A549 (cell line): Measurements from ENCODE around the gene PLEKHA5. TPM values are rescaled to one million over a fixed set of nuclear protein-coding genes. Genes with fewer than 3 reads are reported as not detected.

Source experiments
- ATAC-seq, 2 experiments: fragments of 200-7000 bp in 1 of 2; fragments of >200 bp in 1 of 2; cut with Nextera tagmentation in 1 of 2; cut with Tn5 transposase in 1 of 2; 3 replicates each; pipeline versions ENCODE4 v1.8.0 to v1.9.1; 2018 to 2020; ENCODE audit warnings: mild to moderate bottlenecking in 1 of 2, moderate library complexity in 1 of 2
- CTCF ChIA-PET: fragments of 300-600 bp; sonication (Branson Sonifier 250); formaldehyde crosslinking; extraction: SDS; loops from one replicate; lab custom pipeline; 2021; ENCODE audit warnings: antibody characterized with exemption, inconsistent platforms; lab: Yijun Ruan, JAX
- POLR2A ChIA-PET: fragments of 350-600 bp; formaldehyde crosslinking; extraction: SDS; loops from one replicate; lab custom pipeline; 2021; ENCODE audit warnings: antibody characterized with exemption, inconsistent platforms; lab: Yijun Ruan, JAX
- DNase-seq, 2 experiments: peaks; one replicate each; pipeline versions ENCODE4 v3.0.0 to v3.0.0-alpha.2; 2011 to 2016; ENCODE audit warnings: low read depth in 1 of 2, low spot score in 1 of 2
- FAIRE-seq: peaks from 2 replicates; lab custom pipeline; 2011; peaks lifted over from hg19 to GRCh38; lab: Jason Lieb, UNC
- H3K27ac ChIP-seq, 2 experiments: fragments of >200 bp; sonication (Bioruptor Twin); formaldehyde crosslinking; 3 replicates each; pipeline ENCODE4 v1.5.1; 2016 to 2017
- H3K4me1 ChIP-seq: fragments of >200 bp; sonication (Bioruptor Twin); formaldehyde crosslinking; 3 replicates; pipeline ENCODE4 v1.6.1; 2016
- H3K4me2 ChIP-seq: fragments of >200 bp; sonication (Bioruptor Twin); formaldehyde crosslinking; 3 replicates; pipeline ENCODE4 v1.6.1; 2016
- H3K4me3 ChIP-seq: fragments of >200 bp; sonication (Bioruptor Twin); formaldehyde crosslinking; 3 replicates; pipeline ENCODE4 v1.5.1; 2016
- H3K9me3 ChIP-seq: fragments of >200 bp; sonication (Bioruptor Twin); formaldehyde crosslinking; 3 replicates; pipeline ENCODE4 v1.6.1; 2016
- ATOH8 ChIP-seq: fragments of 250-450 bp; sonication (Bioruptor Pico); IDR thresholded peaks from 2 replicates; pipeline ENCODE4 v1.5.0; 2020; ENCODE audit warnings: low read depth, mild to moderate bottlenecking, moderate library complexity
- CBX8 ChIP-seq: fragments of 200-600 bp; sonication (generic); IDR thresholded peaks from 2 replicates; pipeline ENCODE4 v1.6.1; 2016
- CHD2 ChIP-seq: fragments of 150-350 bp; IDR thresholded peaks from 2 replicates; pipeline ENCODE4 v1.6.1; 2014; ENCODE audit warnings: low read length; ENCODE audit not compliant: partially characterized antibody
- CHD4 ChIP-seq: fragments of 200-600 bp; sonication (generic); IDR thresholded peaks from 2 replicates; pipeline ENCODE4 v1.6.1; 2016; ENCODE audit warnings: antibody characterized with exemption, mild to moderate bottlenecking, borderline replicate concordance
- E2F6 ChIP-seq: IDR thresholded peaks from 2 replicates; pipeline ENCODE4 v1.6.1; 2012; ENCODE audit warnings: low read depth, borderline replicate concordance
- EHF ChIP-seq: fragments of 250-450 bp; sonication (Bioruptor Pico); IDR thresholded peaks from 2 replicates; pipeline ENCODE4 v1.5.0; 2020; ENCODE audit warnings: mild to moderate bottlenecking
- FOSB ChIP-seq: fragments of 250-450 bp; sonication (Bioruptor Pico); IDR thresholded peaks from 2 replicates; pipeline ENCODE4 v1.5.0; 2020; ENCODE audit warnings: mild to moderate bottlenecking, moderate library complexity
- HOXA7 ChIP-seq: fragments of 250-450 bp; sonication (Bioruptor Pico); IDR thresholded peaks from 2 replicates; pipeline ENCODE4 v1.5.0; 2020; ENCODE audit warnings: mild to moderate bottlenecking, moderate library complexity
- JUN ChIP-seq, 2 experiments: fragments of >200 bp; sonication (Bioruptor Twin); formaldehyde crosslinking; IDR thresholded peaks; 2 replicates in 1 of 2; 3 replicates in 1 of 2; pipeline ENCODE4 v1.6.1; 2016 to 2017
- JUNB ChIP-seq: fragments of >200 bp; sonication (Bioruptor Twin); formaldehyde crosslinking; IDR thresholded peaks from 2 replicates; pipeline ENCODE4 v1.6.1; 2016
- KDM1A ChIP-seq: fragments of 200-600 bp; sonication (generic); IDR thresholded peaks from 2 replicates; pipeline ENCODE4 v1.6.1; 2016; ENCODE audit warnings: low read depth, mild to moderate bottlenecking
- MAZ ChIP-seq: fragments of 150-350 bp; IDR thresholded peaks from 2 replicates; pipeline ENCODE4 v1.6.1; 2014; ENCODE audit warnings: antibody characterized with exemption, low read depth, low read length, borderline replicate concordance
- NPAS2 ChIP-seq: fragments of 250-450 bp; sonication (Bioruptor Pico); IDR thresholded peaks from 2 replicates; pipeline ENCODE4 v1.8.0; 2022; ENCODE audit warnings: mild to moderate bottlenecking, moderate library complexity, borderline replicate concordance
- PHF8 ChIP-seq: fragments of 200-600 bp; sonication (generic); IDR thresholded peaks from 2 replicates; pipeline ENCODE4 v1.6.1; 2016; ENCODE audit warnings: low read depth, mild to moderate bottlenecking, antibody characterized with exemption, moderate library complexity, borderline replicate concordance
- POLR2A ChIP-seq: IDR thresholded peaks from 2 replicates; pipeline ENCODE4 v1.6.1; 2012; ENCODE audit warnings: mild to moderate bottlenecking, low read length
- POLR2AphosphoS2 ChIP-seq: conservative IDR thresholded peaks from 2 replicates; pipeline ENCODE4 v1.6.1; 2012; ENCODE audit warnings: low read length, improper control_type of control experiment, inconsistent platforms
- RAD21 ChIP-seq, 2 experiments: fragments of >200 bp in 1 of 2; sonication (Bioruptor Twin) in 1 of 2; formaldehyde crosslinking in 1 of 2; IDR thresholded peaks in 1 of 2; conservative IDR thresholded peaks in 1 of 2; 2 replicates in 1 of 2; 3 replicates in 1 of 2; pipeline ENCODE4 v1.6.1; 2012 to 2018; ENCODE audit warnings: inconsistent platforms in 1 of 2
- RFX5 ChIP-seq: fragments of 450-650 bp; IDR thresholded peaks from 2 replicates; pipeline ENCODE4 v1.7.1; 2014; ENCODE audit warnings: antibody characterized with exemption, mild to moderate bottlenecking, moderate library complexity
- SMC3 ChIP-seq: fragments of >200 bp; sonication (Bioruptor Twin); formaldehyde crosslinking; IDR thresholded peaks from 3 replicates; pipeline ENCODE4 v1.6.1; 2018; ENCODE audit warnings: inconsistent platforms
- ZNF302 ChIP-seq: fragments of 250-450 bp; sonication (Bioruptor Pico); IDR thresholded peaks from 2 replicates; pipeline ENCODE4 v1.9.0; 2021; ENCODE audit warnings: inconsistent platforms, mild to moderate bottlenecking, moderate library complexity
- WGBS: methylation state at CpG from one replicate; pipeline ENCODE4 v1.1.6; 2017; ENCODE audit errors: missing lambda C conversion rate; 5-methylcytosine and 5-hydroxymethylcytosine counted together
- polyA minus RNA-seq: library from RNA; depleted of rRNA, polyadenylated mRNA; stranded (reverse); fragments of >200 nt; gene quantifications from 2 replicates; pipeline ENCODE4 v1.2.3, GENCODE V29; 2011; rRNA and poly(A)+ RNA removed
- polyA plus RNA-seq, 4 experiments: library from polyadenylated mRNA; depleted of rRNA in 3 of 4; stranded (reverse); fragments of >200 nt; fragmentation: RNase III in 1 of 4; extraction: RNeasy Plus Mini Kit Qiagen cat#74134 plus additional on column Dnase treatment in 1 of 4; gene quantifications; 2 replicates in 3 of 4; 3 replicates in 1 of 4; pipeline ENCODE4 v1.2.3, GENCODE V29; 2011 to 2017
- TF ChIP-seq, protein P1 (sequence below): fragments of >200 bp; sonication (Bioruptor Twin); formaldehyde crosslinking; IDR thresholded peaks from 3 replicates; pipeline ENCODE4 v1.5.1; 2016
- TF ChIP-seq, protein P2 (sequence below): fragments of 450-650 bp; IDR thresholded peaks from 2 replicates; pipeline ENCODE4 v1.6.1; 2014; ENCODE audit warnings: antibody characterized with exemption

The PLEKHA5 gene, protein sequence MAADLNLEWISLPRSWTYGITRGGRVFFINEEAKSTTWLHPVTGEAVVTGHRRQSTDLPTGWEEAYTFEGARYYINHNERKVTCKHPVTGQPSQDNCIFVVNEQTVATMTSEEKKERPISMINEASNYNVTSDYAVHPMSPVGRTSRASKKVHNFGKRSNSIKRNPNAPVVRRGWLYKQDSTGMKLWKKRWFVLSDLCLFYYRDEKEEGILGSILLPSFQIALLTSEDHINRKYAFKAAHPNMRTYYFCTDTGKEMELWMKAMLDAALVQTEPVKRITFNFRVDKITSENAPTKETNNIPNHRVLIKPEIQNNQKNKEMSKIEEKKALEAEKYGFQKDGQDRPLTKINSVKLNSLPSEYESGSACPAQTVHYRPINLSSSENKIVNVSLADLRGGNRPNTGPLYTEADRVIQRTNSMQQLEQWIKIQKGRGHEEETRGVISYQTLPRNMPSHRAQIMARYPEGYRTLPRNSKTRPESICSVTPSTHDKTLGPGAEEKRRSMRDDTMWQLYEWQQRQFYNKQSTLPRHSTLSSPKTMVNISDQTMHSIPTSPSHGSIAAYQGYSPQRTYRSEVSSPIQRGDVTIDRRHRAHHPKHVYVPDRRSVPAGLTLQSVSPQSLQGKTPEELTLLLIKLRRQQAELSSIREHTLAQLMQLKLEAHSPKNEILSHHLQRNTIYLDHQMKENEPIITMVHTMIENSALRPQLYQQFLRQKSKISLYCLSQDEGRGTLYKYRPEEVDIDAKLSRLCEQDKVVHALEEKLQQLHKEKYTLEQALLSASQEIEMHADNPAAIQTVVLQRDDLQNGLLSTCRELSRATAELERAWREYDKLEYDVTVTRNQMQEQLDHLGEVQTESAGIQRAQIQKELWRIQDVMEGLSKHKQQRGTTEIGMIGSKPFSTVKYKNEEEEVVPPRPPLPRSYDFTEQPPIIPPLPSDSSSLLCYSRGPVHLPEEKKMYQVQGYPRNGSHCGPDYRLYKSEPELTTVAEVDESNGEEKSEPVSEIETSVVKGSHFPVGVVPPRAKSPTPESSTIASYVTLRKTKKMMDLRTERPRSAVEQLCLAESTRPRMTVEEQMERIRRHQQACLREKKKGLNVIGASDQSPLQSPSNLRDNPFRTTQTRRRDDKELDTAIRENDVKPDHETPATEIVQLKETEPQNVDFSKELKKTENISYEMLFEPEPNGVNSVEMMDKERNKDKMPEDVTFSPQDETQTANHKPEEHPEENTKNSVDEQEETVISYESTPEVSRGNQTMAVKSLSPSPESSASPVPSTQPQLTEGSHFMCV
- polyA plus RNA-seq (2011; rRNA removed), result 13.2 and 14.0 TPM in 2 replicates
- polyA plus RNA-seq (2012; cell fraction: cytosol; rRNA removed), result 2.7 and 2.9 TPM in 2 replicates
- polyA plus RNA-seq (2012; cell fraction: nucleus; rRNA removed), result 2.6 and 3.6 TPM in 2 replicates
- polyA plus RNA-seq (2017; fragmentation: RNase III; extraction: RNeasy Plus Mini Kit Qiagen cat#74134 plus additional on column Dnase treatment), result 6.1 to 8.6 TPM (median 7.6 TPM) in 3 replicates
- polyA minus RNA-seq, result 9.9 and 11.5 TPM in 2 replicates

GRCh38 chr12:19129486-19130223 is at the start of gene PLEKHA5:
Gene PLEKHA5 (plus strand): TSS chr12:19129733. CDS start chr12:19129800, 67 bp downstream.
- Histone ChIP-seq H3K27ac (peak within 1 kb of the TSS; percentile 82 to 93), H3K4me1 (peaks cover 14% of the 10 kb centered on the region), H3K4me3 (peak within 1 kb of the TSS; percentile 71), H3K4me2 (peak within 1 kb of the TSS; percentile 94), H3K9me3 (peaks cover 11% of the 10 kb centered on the region; the same call in 2 of the 3 replicates)
- 0% methylated on average over 4 of the region's 103 CpGs for WGBS
- FAIRE-seq, result no peak
- peak; percentile 48 to 64 for DNase-seq
- peak; percentile 5 to 42; a peak in 3 of 5 replicates for TF ChIP-seq RAD21 (conservative IDR thresholded peaks at IDR 0.05 in 1 of 2, IDR thresholded peaks at IDR 0.05 in 1 of 2)
- peak in 1 of 2 experiments; percentile 46; a peak in 2 of 5 replicates for TF ChIP-seq JUN (IDR thresholded peaks at IDR 0.05)
- no peak for TF ChIP-seq KDM1A
- peak; percentile 26; the same call in 1 of the 2 replicates for TF ChIP-seq POLR2A
- no peak for TF ChIP-seq CHD4
- 0 out of 2 replicates have a peak, but pooled peaks have one; percentile 14 for TF ChIP-seq PHF8
- TF ChIP-seq SMC3, result 0 out of 3 replicates have a peak, but pooled peaks have one; percentile 9
- TF ChIP-seq, protein P1, sequence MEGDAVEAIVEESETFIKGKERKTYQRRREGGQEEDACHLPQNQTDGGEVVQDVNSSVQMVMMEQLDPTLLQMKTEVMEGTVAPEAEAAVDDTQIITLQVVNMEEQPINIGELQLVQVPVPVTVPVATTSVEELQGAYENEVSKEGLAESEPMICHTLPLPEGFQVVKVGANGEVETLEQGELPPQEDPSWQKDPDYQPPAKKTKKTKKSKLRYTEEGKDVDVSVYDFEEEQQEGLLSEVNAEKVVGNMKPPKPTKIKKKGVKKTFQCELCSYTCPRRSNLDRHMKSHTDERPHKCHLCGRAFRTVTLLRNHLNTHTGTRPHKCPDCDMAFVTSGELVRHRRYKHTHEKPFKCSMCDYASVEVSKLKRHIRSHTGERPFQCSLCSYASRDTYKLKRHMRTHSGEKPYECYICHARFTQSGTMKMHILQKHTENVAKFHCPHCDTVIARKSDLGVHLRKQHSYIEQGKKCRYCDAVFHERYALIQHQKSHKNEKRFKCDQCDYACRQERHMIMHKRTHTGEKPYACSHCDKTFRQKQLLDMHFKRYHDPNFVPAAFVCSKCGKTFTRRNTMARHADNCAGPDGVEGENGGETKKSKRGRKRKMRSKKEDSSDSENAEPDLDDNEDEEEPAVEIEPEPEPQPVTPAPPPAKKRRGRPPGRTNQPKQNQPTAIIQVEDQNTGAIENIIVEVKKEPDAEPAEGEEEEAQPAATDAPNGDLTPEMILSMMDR, result peak; percentile 31; the same call in 1 of the 3 replicates
- ATAC-seq, result peak; percentile 84 to 86
- POLR2A ChIA-PET, result no interaction called here
- CTCF ChIA-PET, result interaction anchor here (0.6 to 1.0 kb wide), 2 partner anchors 73 to 158 kb away, joined by 3 read pairs; no protein-coding TSS in a partner anchor

GRCh38 chr12:19080918-19081317 is 48.6 kb upstream of the PLEKHA5 start:
- TF ChIP-seq CBX8, result no peak
- TF ChIP-seq NPAS2 (CRISPR knock-in tag), result no peak
- TF ChIP-seq CHD2, result no peak
- no peak for TF ChIP-seq ATOH8
- TF ChIP-seq, protein P2, sequence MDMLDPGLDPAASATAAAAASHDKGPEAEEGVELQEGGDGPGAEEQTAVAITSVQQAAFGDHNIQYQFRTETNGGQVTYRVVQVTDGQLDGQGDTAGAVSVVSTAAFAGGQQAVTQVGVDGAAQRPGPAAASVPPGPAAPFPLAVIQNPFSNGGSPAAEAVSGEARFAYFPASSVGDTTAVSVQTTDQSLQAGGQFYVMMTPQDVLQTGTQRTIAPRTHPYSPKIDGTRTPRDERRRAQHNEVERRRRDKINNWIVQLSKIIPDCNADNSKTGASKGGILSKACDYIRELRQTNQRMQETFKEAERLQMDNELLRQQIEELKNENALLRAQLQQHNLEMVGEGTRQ, result no peak
- TF ChIP-seq MAZ, result no peak
- no peak for TF ChIP-seq POLR2AphosphoS2
- TF ChIP-seq JUNB, result no peak
- TF ChIP-seq ZNF302, result no peak
- TF ChIP-seq FOSB (CRISPR knock-in tag), result no peak
- TF ChIP-seq EHF (CRISPR knock-in tag), result no peak
- TF ChIP-seq E2F6, result no peak
- no peak for TF ChIP-seq RFX5
- TF ChIP-seq HOXA7 (CRISPR knock-in tag), result no peak
- no peak overlapping the region for H3K4me2 ChIP-seq
- H3K4me3 ChIP-seq, result no peak overlapping the region
- H3K4me1 ChIP-seq, result no peaks in the 10 kb centered on the region
- ChIA-PET CTCF (no interaction called here), POLR2A (no interaction called here)
- FAIRE-seq (no peak), ATAC-seq (no peak), DNase-seq (no peak)
- no peak overlapping the region for H3K27ac ChIP-seq
- 73% methylated on average over 2 of the region's 2 CpGs for WGBS
- H3K9me3 ChIP-seq, result no peaks in the 10 kb centered on the region
